Lower leg skin (tissue), 3 donors: Measurements from ENCODE around the gene MEI4.

ENCODE experiments used
- POLR2A ChIP-seq, 2 donors: fragments of 450-650 bp; IDR thresholded peaks; one replicate each; pipeline ENCODE4 v1.6.1; 2016 to 2017; ENCODE audit warnings: antibody characterized with exemption in 2 of 2, mild to moderate bottlenecking in 1 of 2, moderate library complexity in 1 of 2
- TF ChIP-seq, protein P1 (sequence below), 3 donors: fragments of 450-650 bp; IDR thresholded peaks; one replicate each; pipeline ENCODE4 v1.5.1; 2016; ENCODE audit warnings: antibody characterized with exemption in 3 of 3, mild to moderate bottlenecking in 3 of 3, moderate library complexity in 2 of 3

DNA sequence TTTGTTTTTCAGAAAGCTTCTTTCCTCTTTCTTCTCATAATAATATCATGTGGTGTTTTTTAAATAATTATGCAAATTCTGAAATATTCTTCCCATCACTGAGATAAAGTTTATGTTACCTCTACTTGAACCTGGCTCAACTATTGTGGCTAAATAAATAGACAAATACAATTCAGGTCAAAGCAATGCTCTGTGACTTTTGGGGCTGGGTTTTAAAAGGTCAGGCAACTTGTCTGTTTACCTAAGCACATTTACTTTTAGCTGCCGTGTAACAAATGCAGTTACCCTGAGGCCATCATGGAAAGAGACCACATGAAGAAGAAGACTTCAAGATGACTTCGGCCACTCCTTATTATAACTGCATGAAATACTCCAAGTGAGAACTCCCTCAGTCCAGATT lies 33.7 kb upstream of the MEI4 start:
- TF ChIP-seq, protein P1, sequence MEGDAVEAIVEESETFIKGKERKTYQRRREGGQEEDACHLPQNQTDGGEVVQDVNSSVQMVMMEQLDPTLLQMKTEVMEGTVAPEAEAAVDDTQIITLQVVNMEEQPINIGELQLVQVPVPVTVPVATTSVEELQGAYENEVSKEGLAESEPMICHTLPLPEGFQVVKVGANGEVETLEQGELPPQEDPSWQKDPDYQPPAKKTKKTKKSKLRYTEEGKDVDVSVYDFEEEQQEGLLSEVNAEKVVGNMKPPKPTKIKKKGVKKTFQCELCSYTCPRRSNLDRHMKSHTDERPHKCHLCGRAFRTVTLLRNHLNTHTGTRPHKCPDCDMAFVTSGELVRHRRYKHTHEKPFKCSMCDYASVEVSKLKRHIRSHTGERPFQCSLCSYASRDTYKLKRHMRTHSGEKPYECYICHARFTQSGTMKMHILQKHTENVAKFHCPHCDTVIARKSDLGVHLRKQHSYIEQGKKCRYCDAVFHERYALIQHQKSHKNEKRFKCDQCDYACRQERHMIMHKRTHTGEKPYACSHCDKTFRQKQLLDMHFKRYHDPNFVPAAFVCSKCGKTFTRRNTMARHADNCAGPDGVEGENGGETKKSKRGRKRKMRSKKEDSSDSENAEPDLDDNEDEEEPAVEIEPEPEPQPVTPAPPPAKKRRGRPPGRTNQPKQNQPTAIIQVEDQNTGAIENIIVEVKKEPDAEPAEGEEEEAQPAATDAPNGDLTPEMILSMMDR (IDR thresholded peaks at IDR 0.05), result no peak
- TF ChIP-seq POLR2A (IDR thresholded peaks at IDR 0.05), result no peak
